ENCODE measurements around the gene AGBL1. TPM values are rescaled to one million over a fixed set of nuclear protein-coding genes. Genes with fewer than 3 reads are reported as not detected.

Gene AGBL1
- total RNA-seq, 1 donor: not detected

- H3K4me3 ChIP-seq (ENCODE audit: low read depth, low read length): no peak overlapping the region
- no peak for TF ChIP-seq CTCF (IDR thresholded peaks at IDR 0.05; ENCODE audit: insufficient read depth, low read length)
These were observed 150.3 kb downstream of the AGBL1 start for GRCh38 chr15:86229936-86230335.

GRCh38 chr15:86231864-86232721, 152.4 kb downstream of the AGBL1 start:
- DNase-seq (ENCODE audit: low read depth): peak; percentile 42
- TF ChIP-seq CTCF (IDR thresholded peaks at IDR 0.05; ENCODE audit: insufficient read depth, low read length): peak; percentile 51
- H3K4me3 ChIP-seq (ENCODE audit: low read depth, low read length): peak overlapping the region; percentile 16

More at GRCh38 chr15:86229936-86230335, 150.3 kb downstream of the AGBL1 start:
- no peak for DNase-seq (ENCODE audit: low read depth)

GRCh38 chr15:86235667-86236066, 156.0 kb downstream of the AGBL1 start:
- DNase-seq (ENCODE audit: low read depth): no peak
- no peak for TF ChIP-seq CTCF (IDR thresholded peaks at IDR 0.05; ENCODE audit: insufficient read depth, low read length)
- H3K4me3 ChIP-seq (ENCODE audit: low read depth, low read length): no peak overlapping the region

DNA sequence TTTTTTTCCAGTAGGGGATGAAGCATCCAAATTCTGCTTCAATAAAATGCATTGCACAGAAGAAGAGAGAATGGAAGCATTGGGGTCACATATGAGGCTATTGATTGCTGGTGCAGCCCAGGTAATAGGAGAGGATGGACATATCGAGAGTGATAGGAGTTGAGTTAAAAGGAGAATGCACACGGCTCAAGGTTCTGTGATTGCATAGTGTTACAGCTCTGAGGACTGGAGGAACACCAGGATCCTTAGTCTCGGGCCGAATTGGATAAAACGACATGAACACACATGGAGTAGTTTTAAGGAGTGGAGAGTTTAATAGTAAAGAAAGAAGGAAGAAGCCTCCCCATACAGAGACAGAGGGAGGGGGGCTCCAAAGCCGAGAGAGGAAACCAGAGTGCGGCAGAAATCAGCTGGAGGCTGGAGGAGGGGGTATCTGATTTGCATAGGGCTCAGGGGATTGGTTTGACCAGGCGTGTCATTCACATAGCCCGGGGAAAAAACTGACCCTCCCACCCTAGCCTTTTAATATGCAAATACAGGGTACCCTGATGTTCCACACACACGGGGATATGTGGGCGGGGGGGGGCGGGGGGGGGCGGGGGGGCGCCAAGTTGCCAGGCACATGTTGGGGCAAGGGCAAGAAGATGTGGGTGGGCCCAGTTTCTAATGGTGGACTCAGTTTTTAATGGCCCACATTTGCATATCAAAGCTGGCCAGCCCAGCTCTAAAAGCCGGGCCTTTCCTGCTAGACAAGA, 156.9 kb downstream of the AGBL1 start:
- DNase-seq (ENCODE audit: low read depth): no peak
- H3K4me3 ChIP-seq (ENCODE audit: low read depth, low read length): no peak overlapping the region
- no peak for TF ChIP-seq CTCF (IDR thresholded peaks at IDR 0.05; ENCODE audit: insufficient read depth, low read length)

DNA sequence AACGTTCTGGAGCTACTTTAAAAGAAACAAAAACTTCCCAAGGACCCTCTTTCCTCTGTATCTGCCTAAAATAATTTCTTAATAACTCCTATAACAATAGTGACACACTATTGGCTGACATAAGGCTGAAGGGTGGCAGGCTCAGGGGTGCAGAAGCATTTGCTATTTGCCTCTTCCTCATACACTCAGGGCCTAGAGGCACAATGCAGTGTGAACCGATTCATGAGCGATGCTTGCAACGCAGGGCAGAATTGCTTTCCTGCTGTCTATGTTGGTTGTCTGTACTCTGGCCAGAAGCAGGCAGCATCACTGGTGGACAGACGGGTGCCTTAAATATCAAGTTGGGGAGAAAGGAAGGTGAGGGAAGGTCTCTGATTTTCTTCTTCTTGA, 157.4 kb downstream of the AGBL1 start:
- no peak for TF ChIP-seq CTCF (IDR thresholded peaks at IDR 0.05; ENCODE audit: insufficient read depth, low read length)

GRCh38 chr15:86247249-86247955, 167.7 kb downstream of the AGBL1 start:
- TF ChIP-seq CTCF (IDR thresholded peaks at IDR 0.05; ENCODE audit: insufficient read depth, low read length): no peak
- DNase-seq (ENCODE audit: low read depth): no peak
- H3K4me3 ChIP-seq (ENCODE audit: low read depth, low read length): no peak overlapping the region

More for the DNA sequence above, 157.4 kb downstream of the AGBL1 start:
- DNase-seq (ENCODE audit: low read depth): no peak
- H3K4me3 ChIP-seq (ENCODE audit: low read depth, low read length): no peak overlapping the region

Measured in fibroblast of the aortic adventitia (primary cell).